ENCODE results near the gene PTPN21. TPM values are rescaled to one million over a fixed set of nuclear protein-coding genes. Genes with fewer than 3 reads are reported as not detected.

Gene PTPN21
- total RNA-seq, 1 experiment from 2014 or later, result 10.1 TPM

GRCh38 chr14:88470542-88471440, 84.0 kb downstream of the PTPN21 start:
- no peak for DNase-seq (ENCODE audit: low spot score)

GRCh38 chr14:88468406-88468805, 86.4 kb downstream of the PTPN21 start:
- DNase-seq (ENCODE audit: low spot score), result peak; percentile 27

- DNase-seq (ENCODE audit: low spot score), result no peak
Measured at GRCh38 chr14:88463318-88463717, 91.5 kb downstream of the PTPN21 start.

- DNase-seq (ENCODE audit: low spot score), result no peak
Measured at GRCh38 chr14:88454886-88455285, 99.9 kb downstream of the PTPN21 start.

GRCh38 chr14:88452231-88452630, 102.6 kb downstream of the PTPN21 start:
- no peak for DNase-seq (ENCODE audit: low spot score)

GRCh38 chr14:88439088-88439487, 115.7 kb downstream of the PTPN21 start:
- DNase-seq (ENCODE audit: low spot score), result no peak

GRCh38 chr14:88437658-88438057, 117.1 kb downstream of the PTPN21 start:
- no peak for DNase-seq (ENCODE audit: low spot score)

- DNase-seq (ENCODE audit: low spot score), result no peak
Measured at GRCh38 chr14:88430976-88431375, 123.8 kb downstream of the PTPN21 start.

GRCh38 chr14:88426271-88426670, 128.5 kb downstream of the PTPN21 start:
- DNase-seq (ENCODE audit: low spot score), result peak; percentile 10

GRCh38 chr14:88424573-88424972, 130.2 kb downstream of the PTPN21 start:
- DNase-seq (ENCODE audit: low spot score), result no peak

- DNase-seq (ENCODE audit: low spot score), result peak; percentile 34
Measured at GRCh38 chr14:88422919-88423650, 131.7 kb downstream of the PTPN21 start.

GRCh38 chr14:88422047-88422446, 132.8 kb downstream of the PTPN21 start:
- no peak for DNase-seq (ENCODE audit: low spot score)

- no peak for DNase-seq (ENCODE audit: low spot score)
Measured at GRCh38 chr14:88421286-88421685, 133.5 kb downstream of the PTPN21 start.

- no peak for DNase-seq (ENCODE audit: low spot score)
Measured at GRCh38 chr14:88420187-88420586, 134.6 kb downstream of the PTPN21 start.

GRCh38 chr14:88417594-88417993, 137.2 kb downstream of the PTPN21 start:
- DNase-seq (ENCODE audit: low spot score), result no peak

Other genes starting within 250 kb of the PTPN21 start
- gene KCNK10, start 231.7 kb downstream of the PTPN21 start, total RNA-seq (2014; rRNA removed; shearing (Covaris generic)), result not detected in 2 replicates
- gene SPATA7, start 169.3 kb downstream of the PTPN21 start, total RNA-seq (2014; rRNA removed; shearing (Covaris generic)), result 5.3 and 5.9 TPM in 2 replicates
- gene ZC3H14, start 8.0 kb upstream of the PTPN21 start, total RNA-seq (2014; rRNA removed; shearing (Covaris generic)), result 55.9 and 73.3 TPM in 2 replicates
- gene EML5, start 237.9 kb upstream of the PTPN21 start, total RNA-seq (2014; rRNA removed; shearing (Covaris generic)), result 0.24 and 0.34 TPM in 2 replicates

All from A172 (cell line).